IPS-18a (cell line): Measurements from ENCODE around the gene VTCN1.
"Not testable (repeated sequence)": the region's sequence is repeated elsewhere in the genome, so short reads cannot be mapped to it uniquely, and the experiment has no call there.

Experiments
- H3K27ac ChIP-seq: one replicate; pipeline ENCODE4 v1.5.1; 2013; ENCODE audit warnings: low read length
- H3K27me3 ChIP-seq: one replicate; pipeline ENCODE4 v1.6.1; 2013; ENCODE audit warnings: mild to moderate bottlenecking, low read length; ENCODE audit not compliant: control insufficient read depth, insufficient read depth
- H3K36me3 ChIP-seq: one replicate; pipeline ENCODE4 v1.6.1; 2013; ENCODE audit warnings: low read depth, low read length; ENCODE audit not compliant: control insufficient read depth
- H3K4me1 ChIP-seq: one replicate; pipeline ENCODE4 v1.6.1; 2013; ENCODE audit warnings: low read depth, low read length; ENCODE audit not compliant: control insufficient read depth
- H3K4me3 ChIP-seq: one replicate; pipeline ENCODE4 v1.5.1; 2013; ENCODE audit warnings: low read length
- H3K9ac ChIP-seq: one replicate; pipeline ENCODE4 v1.6.1; 2013; ENCODE audit warnings: mild to moderate bottlenecking, low read length, moderate library complexity
- H3K9me3 ChIP-seq: one replicate; pipeline ENCODE4 v1.6.1; 2013; ENCODE audit warnings: low read depth, low read length; ENCODE audit not compliant: control insufficient read depth

The VTCN1 gene

GRCh38 chr1:117166076-117166475 lies 44.7 kb downstream of the VTCN1 start:
- Histone ChIP-seq H3K4me1 (peaks cover 16% of the 10 kb centered on the region), H3K9me3 (no peaks in the 10 kb centered on the region), H3K9ac (no peak overlapping the region), H3K27ac (no peak overlapping the region), H3K36me3 (no peaks in the 10 kb centered on the region), H3K4me3 (no peak overlapping the region), H3K27me3 (no peaks in the 10 kb centered on the region)

GRCh38 chr1:117164209-117164608 lies 46.5 kb downstream of the VTCN1 start:
- no peaks in the 10 kb centered on the region for H3K27me3 ChIP-seq
- H3K9me3 ChIP-seq, result no peaks in the 10 kb centered on the region
- no peak overlapping the region for H3K9ac ChIP-seq
- peaks cover 9% of the 10 kb centered on the region for H3K4me1 ChIP-seq
- H3K27ac ChIP-seq, result no peak overlapping the region
- no peaks in the 10 kb centered on the region for H3K36me3 ChIP-seq
- no peak overlapping the region for H3K4me3 ChIP-seq

- no peak overlapping the region for H3K4me3 ChIP-seq
- peaks cover 9% of the 10 kb centered on the region for H3K4me1 ChIP-seq
- no peaks in the 10 kb centered on the region for H3K27me3 ChIP-seq
- H3K9ac ChIP-seq, result no peak overlapping the region
- H3K36me3 ChIP-seq, result no peaks in the 10 kb centered on the region
- no peaks in the 10 kb centered on the region for H3K9me3 ChIP-seq
- no peak overlapping the region for H3K27ac ChIP-seq
Measured at GRCh38 chr1:117162816-117163215, 47.9 kb downstream of the VTCN1 start.

GRCh38 chr1:117161887-117162286 lies 48.8 kb downstream of the VTCN1 start:
- Histone ChIP-seq H3K27ac (no peak overlapping the region), H3K4me3 (no peak overlapping the region), H3K36me3 (no peaks in the 10 kb centered on the region), H3K9ac (no peak overlapping the region), H3K4me1 (peaks cover 9% of the 10 kb centered on the region), H3K9me3 (no peaks in the 10 kb centered on the region), H3K27me3 (no peaks in the 10 kb centered on the region)

- not testable (repeated sequence) for H3K9ac ChIP-seq, H3K4me3 ChIP-seq, H3K27me3 ChIP-seq, H3K27ac ChIP-seq, H3K9me3 ChIP-seq, H3K36me3 ChIP-seq
- H3K4me1 ChIP-seq, result peaks cover 15% of the 10 kb centered on the region
Measured at GRCh38 chr1:117151305-117151704, 59.4 kb downstream of the VTCN1 start.

GRCh38 chr1:117150316-117150715 lies 60.4 kb downstream of the VTCN1 start:
- no peak overlapping the region for H3K9ac ChIP-seq
- H3K27me3 ChIP-seq, result no peaks in the 10 kb centered on the region
- no peaks in the 10 kb centered on the region for H3K36me3 ChIP-seq
- H3K27ac ChIP-seq, result no peak overlapping the region
- H3K4me1 ChIP-seq, result peaks cover 16% of the 10 kb centered on the region
- no peaks in the 10 kb centered on the region for H3K9me3 ChIP-seq
- H3K4me3 ChIP-seq, result no peak overlapping the region

GRCh38 chr1:117147856-117148588 lies 62.7 kb downstream of the VTCN1 start:
- peaks cover 16% of the 10 kb centered on the region for H3K4me1 ChIP-seq
- H3K27me3 ChIP-seq, result no peaks in the 10 kb centered on the region
- no peaks in the 10 kb centered on the region for H3K9me3 ChIP-seq
- no peak overlapping the region for H3K4me3 ChIP-seq
- H3K36me3 ChIP-seq, result no peaks in the 10 kb centered on the region
- H3K9ac ChIP-seq, result no peak overlapping the region
- no peak overlapping the region for H3K27ac ChIP-seq

- H3K4me3 ChIP-seq, result no peak overlapping the region
- no peak overlapping the region for H3K9ac ChIP-seq
- H3K27ac ChIP-seq, result no peak overlapping the region
- no peaks in the 10 kb centered on the region for H3K9me3 ChIP-seq
- no peaks in the 10 kb centered on the region for H3K27me3 ChIP-seq
- H3K4me1 ChIP-seq, result peaks cover 16% of the 10 kb centered on the region
- no peaks in the 10 kb centered on the region for H3K36me3 ChIP-seq
Measured at GRCh38 chr1:117147341-117147831, 63.3 kb downstream of the VTCN1 start.

- H3K27me3 ChIP-seq, result no peaks in the 10 kb centered on the region
- no peak overlapping the region for H3K9ac ChIP-seq
- H3K27ac ChIP-seq, result no peak overlapping the region
- no peak overlapping the region for H3K4me3 ChIP-seq
- H3K36me3 ChIP-seq, result no peaks in the 10 kb centered on the region
- H3K4me1 ChIP-seq, result peaks cover 16% of the 10 kb centered on the region
- no peaks in the 10 kb centered on the region for H3K9me3 ChIP-seq
Measured at GRCh38 chr1:117146575-117147340, 64.0 kb downstream of the VTCN1 start.

- no peaks in the 10 kb centered on the region for H3K27me3 ChIP-seq
- no peak overlapping the region for H3K27ac ChIP-seq
- H3K36me3 ChIP-seq, result no peaks in the 10 kb centered on the region
- H3K4me1 ChIP-seq, result peaks cover 16% of the 10 kb centered on the region
- no peaks in the 10 kb centered on the region for H3K9me3 ChIP-seq
- no peak overlapping the region for H3K4me3 ChIP-seq
- H3K9ac ChIP-seq, result no peak overlapping the region
Measured at GRCh38 chr1:117146072-117146471, 64.7 kb downstream of the VTCN1 start.

- Histone ChIP-seq H3K36me3 (no peaks in the 10 kb centered on the region), H3K27ac (no peak overlapping the region), H3K9ac (no peak overlapping the region), H3K27me3 (no peaks in the 10 kb centered on the region), H3K4me3 (no peak overlapping the region), H3K9me3 (no peaks in the 10 kb centered on the region), H3K4me1 (peaks cover 16% of the 10 kb centered on the region)
Measured at GRCh38 chr1:117143871-117144270, 66.9 kb downstream of the VTCN1 start.

- Histone ChIP-seq H3K4me1 (peaks cover 16% of the 10 kb centered on the region), H3K36me3 (no peaks in the 10 kb centered on the region), H3K27ac (no peak overlapping the region), H3K27me3 (no peaks in the 10 kb centered on the region), H3K4me3 (no peak overlapping the region), H3K9me3 (no peaks in the 10 kb centered on the region), H3K9ac (no peak overlapping the region)
Measured at GRCh38 chr1:117143172-117143571, 67.6 kb downstream of the VTCN1 start.
